HG02571 (cell line): ENCODE data around the gene SFMBT2.
A peak's percentile ranks its signal among the peaks of the same experiment; 100 is the strongest.

Source experiments
- ATAC-seq: cut with Tn5 transposase; IDR thresholded peaks from one replicate; pipeline ENCODE4 v1.9.1; 2021; ENCODE audit warnings: mild to moderate bottlenecking, moderate library complexity; ENCODE audit not compliant: unreplicated experiment

Gene SFMBT2

GRCh38 chr10:7370511-7370910 lies 40.3 kb downstream of the SFMBT2 start:
- ATAC-seq = no peak

GRCh38 chr10:7365027-7365745 lies 45.6 kb downstream of the SFMBT2 start:
- ATAC-seq = no peak

GRCh38 chr10:7364474-7364873 lies 46.4 kb downstream of the SFMBT2 start:
- no peak for ATAC-seq

GRCh38 chr10:7363700-7364099 lies 47.1 kb downstream of the SFMBT2 start:
- ATAC-seq = no peak

- ATAC-seq = no peak
Observed at GRCh38 chr10:7362471-7362870, 48.4 kb downstream of the SFMBT2 start.

GRCh38 chr10:7361316-7361715 lies 49.5 kb downstream of the SFMBT2 start:
- no peak for ATAC-seq

- ATAC-seq = no peak
Observed at GRCh38 chr10:7359954-7360353, 50.9 kb downstream of the SFMBT2 start.

GRCh38 chr10:7359356-7359755 lies 51.5 kb downstream of the SFMBT2 start:
- no peak for ATAC-seq

GRCh38 chr10:7357193-7357592 lies 53.6 kb downstream of the SFMBT2 start:
- ATAC-seq = no peak

GRCh38 chr10:7354330-7355047 lies 56.3 kb downstream of the SFMBT2 start:
- ATAC-seq = no peak

GRCh38 chr10:7351894-7352293 lies 58.9 kb downstream of the SFMBT2 start:
- ATAC-seq = no peak

- ATAC-seq = no peak
Observed at GRCh38 chr10:7350541-7351195, 60.2 kb downstream of the SFMBT2 start.

- ATAC-seq = no peak
Observed at GRCh38 chr10:7345717-7346116, 65.1 kb downstream of the SFMBT2 start.

GRCh38 chr10:7343040-7343439 lies 67.8 kb downstream of the SFMBT2 start:
- ATAC-seq = no peak

GRCh38 chr10:7340179-7340874 lies 70.5 kb downstream of the SFMBT2 start:
- no peak for ATAC-seq

- no peak for ATAC-seq
Observed at GRCh38 chr10:7339510-7339909, 71.3 kb downstream of the SFMBT2 start.

GRCh38 chr10:7338469-7338868 lies 72.4 kb downstream of the SFMBT2 start:
- ATAC-seq = no peak

GRCh38 chr10:7337431-7338171 lies 73.2 kb downstream of the SFMBT2 start:
- peak; percentile 58 for ATAC-seq

- ATAC-seq = no peak
Observed at GRCh38 chr10:7335977-7336376, 74.9 kb downstream of the SFMBT2 start.

GRCh38 chr10:7334642-7334964 lies 76.2 kb downstream of the SFMBT2 start:
- no peak for ATAC-seq
